Activated T-helper 1 cell treated with anti-CD3 and anti-CD28 coated beads, Interleukin-12 subunit alpha, Interleukin-12 subunit beta, Interleukin-2, Interleukin-4 antibody, amounts not matched to agents 30 ng/mL and 10 ng/mL and 1 ng/mL, durations not matched to agents 14 hours and 24 hours and 36 hours (primary cell): Measurements from ENCODE around the gene ZNF396. TPM values are rescaled to one million over a fixed set of nuclear protein-coding genes. Genes with fewer than 3 reads are reported as not detected.
A peak's percentile ranks its signal among the peaks of the same experiment; 100 is the strongest.

Experiments used
- DNase-seq: peaks from one replicate; pipeline ENCODE4 v3.0.0; 2021; ENCODE audit warnings: low spot score
- H3K27ac Mint-ChIP-seq: one replicate; pipeline ENCODE4 v1.8.0; 2021; ENCODE audit warnings: mild to moderate bottlenecking, mixed read lengths
- H3K27me3 Mint-ChIP-seq: one replicate; pipeline ENCODE4 v1.8.0; 2022; ENCODE audit warnings: mild to moderate bottlenecking, moderate library complexity, mixed read lengths; ENCODE audit not compliant: insufficient read depth
- H3K36me3 Mint-ChIP-seq: one replicate; pipeline ENCODE4 v1.8.0; 2021; ENCODE audit warnings: low read depth, mixed read lengths
- H3K4me1 Mint-ChIP-seq: one replicate; pipeline ENCODE4 v1.8.0; 2021; ENCODE audit warnings: low read depth, mixed read lengths
- H3K4me3 Mint-ChIP-seq: one replicate; pipeline ENCODE4 v1.8.0; 2021; ENCODE audit warnings: mild to moderate bottlenecking, moderate library complexity, mixed read lengths
- H3K9me3 Mint-ChIP-seq: one replicate; pipeline ENCODE4 v1.8.0; 2021; ENCODE audit warnings: mixed read lengths
- intact Hi-C: fragments of 100-400 bp; cut with micrococcal nuclease; formaldehyde crosslinking; loops from one replicate; pipeline ENCODE4 v1.15.1; 2024
- total RNA-seq: library from RNA; stranded (reverse); gene quantifications from 2 replicates; pipeline ENCODE4 v1.2.3, GENCODE V29; 2022

ZNF396 gene
- total RNA-seq, 1 donor from 2014 or later: 0.60 TPM

GRCh38 chr18:35345950-35346349, 31.2 kb downstream of the ZNF396 start:
- Mint-ChIP-seq H3K4me1 (peaks cover 24% of the 10 kb centered on the region), H3K4me3 (no peak overlapping the region), H3K27me3 (no peaks in the 10 kb centered on the region), H3K36me3 (peaks cover 12% of the 10 kb centered on the region), H3K9me3 (no peaks in the 10 kb centered on the region), H3K27ac (no peak overlapping the region)
- DNase-seq: no peak
- intact Hi-C loops: loop anchor here (2.0 kb wide), 1 partner anchor 367 kb away; no protein-coding TSS in a partner anchor

GRCh38 chr18:35345460-35345921, 31.6 kb downstream of the ZNF396 start:
- Mint-ChIP-seq H3K4me3 (peak overlapping the region; percentile 99), H3K27me3 (no peaks in the 10 kb centered on the region), H3K4me1 (peaks cover 24% of the 10 kb centered on the region), H3K27ac (peak overlapping the region; percentile 98), H3K9me3 (no peaks in the 10 kb centered on the region), H3K36me3 (peaks cover 14% of the 10 kb centered on the region)
- intact Hi-C loops: loop anchor here (2.0 kb wide), 1 partner anchor 367 kb away; no protein-coding TSS in a partner anchor
- DNase-seq: no peak

- Mint-ChIP-seq H3K4me3 (peak overlapping the region; percentile 99), H3K9me3 (no peaks in the 10 kb centered on the region), H3K27me3 (no peaks in the 10 kb centered on the region), H3K4me1 (peaks cover 30% of the 10 kb centered on the region), H3K27ac (peak overlapping the region; percentile 98), H3K36me3 (peaks cover 20% of the 10 kb centered on the region)
- intact Hi-C loops: loop anchor here (1.0 to 5.0 kb wide), 13 partner anchors 10 to 1482 kb away; partner anchors contain the start of genes ELP2, KIAA1328, MAPRE2 and RPRD1A
- DNase-seq: no peak
Measured at GRCh38 chr18:35344736-35345459, 32.2 kb downstream of the ZNF396 start.

- Mint-ChIP-seq H3K9me3 (no peaks in the 10 kb centered on the region), H3K36me3 (peaks cover 28% of the 10 kb centered on the region), H3K27ac (peak within 1 kb of the TSS; percentile 98), H3K27me3 (no peaks in the 10 kb centered on the region), H3K4me1 (peaks cover 38% of the 10 kb centered on the region), H3K4me3 (peak within 1 kb of the TSS; percentile 99)
- intact Hi-C loops: loop anchor here (1.0 to 5.0 kb wide), 14 partner anchors 11 to 1483 kb away; partner anchors contain the start of genes ELP2, INO80C, KIAA1328 and MAPRE2
- peak; percentile 90 for DNase-seq
Measured at GRCh38 chr18:35343936-35344735, 33.0 kb downstream of the ZNF396 start, which contains the start of gene ZNF24. TSS of gene ZNF24 (minus strand) at chr18:35344420. CDS start at chr18:35340650, 3,770 bp downstream.

GRCh38 chr18:35343488-35343935, 33.6 kb downstream of the ZNF396 start:
- peak overlapping the region; percentile 98 for H3K27ac Mint-ChIP-seq
- no peaks in the 10 kb centered on the region for H3K9me3 Mint-ChIP-seq
- DNase-seq: no peak
- peak overlapping the region; percentile 99 for H3K4me3 Mint-ChIP-seq
- no peaks in the 10 kb centered on the region for H3K27me3 Mint-ChIP-seq
- intact Hi-C loops: loop anchor here (1.0 to 5.0 kb wide), 4 partner anchors 154 to 1484 kb away; partner anchors contain the start of genes INO80C, KIAA1328 and TPGS2
- H3K36me3 Mint-ChIP-seq: peaks cover 34% of the 10 kb centered on the region
- H3K4me1 Mint-ChIP-seq: peaks cover 39% of the 10 kb centered on the region

GRCh38 chr18:35337286-35337685, 39.9 kb downstream of the ZNF396 start:
- Mint-ChIP-seq H3K4me3 (no peak overlapping the region), H3K36me3 (peaks cover 77% of the 10 kb centered on the region), H3K4me1 (peaks cover 17% of the 10 kb centered on the region), H3K9me3 (no peaks in the 10 kb centered on the region), H3K27me3 (no peaks in the 10 kb centered on the region), H3K27ac (no peak overlapping the region)
- intact Hi-C loops: no loop called here
- DNase-seq: no peak

GRCh38 chr18:35335866-35336265, 41.3 kb downstream of the ZNF396 start:
- no peaks in the 10 kb centered on the region for H3K27me3 Mint-ChIP-seq

GRCh38 chr18:35334821-35335220, 42.3 kb downstream of the ZNF396 start:
- H3K27me3 Mint-ChIP-seq: no peaks in the 10 kb centered on the region
- DNase-seq: no peak
- intact Hi-C loops: no loop called here
- no peak overlapping the region for H3K27ac Mint-ChIP-seq
- H3K4me1 Mint-ChIP-seq: peaks cover 9% of the 10 kb centered on the region
- no peak overlapping the region for H3K4me3 Mint-ChIP-seq
- peaks cover 67% of the 10 kb centered on the region for H3K36me3 Mint-ChIP-seq
- no peaks in the 10 kb centered on the region for H3K9me3 Mint-ChIP-seq

More at GRCh38 chr18:35335866-35336265, 41.3 kb downstream of the ZNF396 start:
- Mint-ChIP-seq H3K4me1 (peaks cover 16% of the 10 kb centered on the region), H3K9me3 (no peaks in the 10 kb centered on the region), H3K27ac (no peak overlapping the region), H3K36me3 (peaks cover 77% of the 10 kb centered on the region), H3K4me3 (no peak overlapping the region)
- DNase-seq: no peak
- intact Hi-C loops: no loop called here

- no peaks in the 10 kb centered on the region for H3K27me3 Mint-ChIP-seq
Measured at GRCh38 chr18:35334212-35334611, 42.9 kb downstream of the ZNF396 start.

GRCh38 chr18:35331367-35332087, 45.6 kb downstream of the ZNF396 start:
- Mint-ChIP-seq H3K9me3 (peaks cover 7% of the 10 kb centered on the region), H3K36me3 (peaks cover 36% of the 10 kb centered on the region), H3K4me1 (no peaks in the 10 kb centered on the region), H3K27ac (no peak overlapping the region), H3K27me3 (no peaks in the 10 kb centered on the region), H3K4me3 (no peak overlapping the region)
- intact Hi-C loops: no loop called here
- DNase-seq: no peak

More at GRCh38 chr18:35334212-35334611, 42.9 kb downstream of the ZNF396 start:
- H3K9me3 Mint-ChIP-seq: no peaks in the 10 kb centered on the region
- no peak for DNase-seq
- intact Hi-C loops: no loop called here
- no peak overlapping the region for H3K27ac Mint-ChIP-seq
- H3K4me1 Mint-ChIP-seq: peaks cover 2% of the 10 kb centered on the region
- H3K4me3 Mint-ChIP-seq: no peak overlapping the region
- H3K36me3 Mint-ChIP-seq: peaks cover 61% of the 10 kb centered on the region

- Mint-ChIP-seq H3K27ac (no peak overlapping the region), H3K36me3 (peaks cover 13% of the 10 kb centered on the region), H3K4me1 (no peaks in the 10 kb centered on the region), H3K4me3 (no peak overlapping the region), H3K9me3 (peaks cover 7% of the 10 kb centered on the region), H3K27me3 (peaks cover 2% of the 10 kb centered on the region)
- intact Hi-C loops: no loop called here
- no peak for DNase-seq
Measured at GRCh38 chr18:35328868-35329267, 48.3 kb downstream of the ZNF396 start.

- Mint-ChIP-seq H3K4me1 (no peaks in the 10 kb centered on the region), H3K36me3 (peaks cover 2% of the 10 kb centered on the region), H3K27me3 (peaks cover 2% of the 10 kb centered on the region), H3K4me3 (no peak overlapping the region), H3K9me3 (peaks cover 7% of the 10 kb centered on the region), H3K27ac (no peak overlapping the region)
- no peak for DNase-seq
- intact Hi-C loops: no loop called here
Measured at GRCh38 chr18:35326695-35327387, 50.3 kb downstream of the ZNF396 start.
